Measurements from ENCODE around the gene MEG3. TPM values are rescaled to one million over a fixed set of nuclear protein-coding genes. Genes with fewer than 3 reads are reported as not detected.

The MEG3 gene
- total and polyA plus RNA-seq, 2 donors (not counting 3 experiments of a cell fraction or from before 2014, with no cell fraction given), result 378 to 508 TPM

DNA sequence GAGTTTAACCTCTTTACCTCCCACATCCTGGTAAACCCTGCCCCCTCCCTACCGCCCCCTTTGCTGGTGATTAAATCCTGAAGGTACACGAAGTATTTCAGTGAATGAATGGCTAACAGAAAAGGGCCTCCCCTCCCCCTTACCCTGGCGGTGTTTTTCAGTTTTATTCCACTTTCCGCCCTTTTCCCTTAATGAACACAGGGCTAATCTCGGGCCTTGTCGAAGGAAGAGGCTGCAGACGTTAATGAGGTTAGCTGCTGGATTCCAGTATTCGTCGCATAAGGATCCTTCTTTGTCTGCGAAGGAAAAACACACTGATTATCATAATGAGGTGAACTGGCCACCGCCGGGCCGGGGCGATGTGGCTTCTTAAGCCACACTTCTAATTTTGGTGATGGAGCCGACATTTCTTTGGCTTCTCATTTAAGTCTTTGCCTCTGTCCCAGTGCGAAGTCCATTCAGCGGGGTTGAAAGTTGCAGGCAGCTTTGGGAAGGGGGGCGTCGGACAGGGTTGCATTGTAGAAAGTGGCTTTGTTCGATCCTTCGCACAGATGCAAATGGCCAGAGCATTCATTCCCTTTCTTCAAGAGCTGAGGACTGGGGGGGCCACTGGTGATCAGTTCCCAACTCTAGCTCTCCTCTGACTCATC lies 6.5 kb downstream of the MEG3 start:
- no peaks in the 10 kb centered on the region for H3K4me1 ChIP-seq (ENCODE audit: control insufficient read depth, extremely low read depth, insufficient read depth, low read length)
- no peaks in the 10 kb centered on the region for H3K27me3 ChIP-seq (ENCODE audit: control insufficient read depth in 2 of 2, insufficient read depth in 2 of 2, low read length in 2 of 2)
- H3K9ac ChIP-seq (replicated peaks; ENCODE audit: extremely low read depth, insufficient read depth, low read length), result no peak overlapping the region
- peaks cover 3 to 29% of the 10 kb centered on the region in 2 experiments for H3K36me3 ChIP-seq (ENCODE audit: control insufficient read depth in 2 of 2, extremely low read depth in 1 of 2, insufficient read depth in 2 of 2, low read length in 2 of 2)
- FAIRE-seq, result no peak
- no peak for TF ChIP-seq FOS (IDR thresholded peaks at IDR 0.05; ENCODE audit: borderline replicate concordance, insufficient read depth, low read length)
- no peak for TF ChIP-seq EZH2 (IDR thresholded peaks at IDR 0.05; ENCODE audit: borderline replicate concordance, low read depth, low read length, severe bottlenecking)
- TF ChIP-seq, protein P1, sequence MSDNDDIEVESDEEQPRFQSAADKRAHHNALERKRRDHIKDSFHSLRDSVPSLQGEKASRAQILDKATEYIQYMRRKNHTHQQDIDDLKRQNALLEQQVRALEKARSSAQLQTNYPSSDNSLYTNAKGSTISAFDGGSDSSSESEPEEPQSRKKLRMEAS (IDR thresholded peaks at IDR 0.05; ENCODE audit: insufficient read depth, insufficient read length), result no peak
- no peak for TF ChIP-seq POLR2A (IDR thresholded peaks at IDR 0.05; ENCODE audit: low read depth, low read length)
- TF ChIP-seq MYC (IDR thresholded peaks at IDR 0.05; ENCODE audit: low read depth, low read length), result no peak
- TF ChIP-seq CTCF (IDR thresholded peaks at IDR 0.05; ENCODE audit: extremely low read depth in 1 of 2, insufficient read depth in 1 of 2, low read depth in 1 of 2, low read length in 2 of 2), result no peak
- TF ChIP-seq JUN (IDR thresholded peaks at IDR 0.05; ENCODE audit: borderline replicate concordance, insufficient read depth, insufficient read length, low read depth), result no peak
- no peak for TF ChIP-seq POLR2AphosphoS5 (IDR thresholded peaks at IDR 0.05; ENCODE audit: insufficient read depth, low read depth, low read length)
- no peak for TF ChIP-seq GATA2 (IDR thresholded peaks at IDR 0.05; ENCODE audit: insufficient read depth, insufficient read length, low read depth, low read length)
- no peak overlapping the region for H3K4me3 ChIP-seq (replicated peaks in 1 of 3; ENCODE audit: insufficient read depth in 1 of 3, low read depth in 1 of 3, low read length in 3 of 3)
- no peaks in the 10 kb centered on the region for H4K20me1 ChIP-seq (replicated peaks; ENCODE audit: control insufficient read depth, extremely low read depth, insufficient read depth, low read length)
- H3K9me1 ChIP-seq (replicated peaks; ENCODE audit: control insufficient read depth, extremely low read depth, insufficient read depth, low read length), result no peaks in the 10 kb centered on the region
- DNase-seq (ENCODE audit: low read depth, low spot score), result no peak
- no peak overlapping the region for H3K27ac ChIP-seq (ENCODE audit: insufficient read depth, low read depth, low read length)
- ChIA-PET CTCF (no interaction called here), POLR2A (no interaction called here)
- peaks cover 18% of the 10 kb centered on the region for H3K79me2 ChIP-seq (ENCODE audit: control insufficient read depth, insufficient read depth, low read length)
- intact Hi-C loops (cut with micrococcal nuclease), result no loop called here
- H3K9me3 ChIP-seq (replicated peaks; ENCODE audit: control insufficient read depth, insufficient read depth, low read length), result no peaks in the 10 kb centered on the region
- H2AFZ ChIP-seq (ENCODE audit: low read depth, low read length), result no peak overlapping the region
- H3K4me2 ChIP-seq (ENCODE audit: insufficient read depth, low read length), result no peak overlapping the region
- dilution Hi-C loops (cut with MboI; ENCODE audit: extremely low pct_ligation_motif_present, low sequenced_read_pairs), result no loop called here
- no TSS peak for BruUV-seq (replicated peaks)
